Activated CD8-positive, alpha-beta T cell treated with anti-CD3 and anti-CD28 coated beads for 36 hours (primary cell): ENCODE data around the gene ZNF628. TPM values are rescaled to one million over a fixed set of nuclear protein-coding genes. Genes with fewer than 3 reads are reported as not detected.
A peak's percentile ranks its signal among the peaks of the same experiment; 100 is the strongest.
"Not testable (repeated sequence)": the region's sequence is repeated elsewhere in the genome, so short reads cannot be mapped to it uniquely, and the experiment has no call there.

ENCODE experiments used
- ATAC-seq: fragments of 200-7000 bp; cut with Tn5 transposase; one replicate; pipeline ENCODE4 v1.10.0; 2021; ENCODE audit warnings: mild to moderate bottlenecking, moderate library complexity
- CTCF ChIA-PET: fragments of 350-600 bp; sonication (Branson Sonifier 250); formaldehyde crosslinking; loops from one replicate; lab custom pipeline; 2021; ENCODE audit warnings: antibody characterized with exemption; lab: Charles Lee
- POLR2A ChIA-PET: fragments of 350-600 bp; sonication (Branson Sonifier 250); formaldehyde crosslinking; loops from one replicate; lab custom pipeline; 2021; ENCODE audit warnings: antibody characterized with exemption; lab: Charles Lee
- DNase-seq: peaks from one replicate; pipeline ENCODE4 v3.0.0-alpha.2; 2020
- H3K27ac Mint-ChIP-seq: one replicate; pipeline ENCODE4 v1.8.0; 2021; ENCODE audit warnings: mild to moderate bottlenecking, mixed read lengths
- H3K27me3 Mint-ChIP-seq: one replicate; pipeline ENCODE4 v1.8.0; 2021; ENCODE audit warnings: mixed read lengths
- H3K36me3 Mint-ChIP-seq: one replicate; pipeline ENCODE4 v1.8.0; 2021; ENCODE audit warnings: low read depth, mixed read lengths
- H3K4me1 Mint-ChIP-seq: one replicate; pipeline ENCODE4 v1.8.0; 2021; ENCODE audit warnings: low read depth, mixed read lengths
- H3K4me3 Mint-ChIP-seq: one replicate; pipeline ENCODE4 v1.8.0; 2021; ENCODE audit warnings: mild to moderate bottlenecking, moderate library complexity, mixed read lengths
- H3K9me3 Mint-ChIP-seq: one replicate; pipeline ENCODE4 v1.8.0; 2021; ENCODE audit warnings: mixed read lengths
- intact Hi-C: fragments of 100-400 bp; cut with micrococcal nuclease; formaldehyde crosslinking; loops from one replicate; pipeline ENCODE4 v1.10.0; 2022
- total RNA-seq, 2 experiments: library from RNA; stranded (reverse); gene quantifications; one replicate each; pipeline ENCODE4 v1.2.3, GENCODE V29; 2021
- TF ChIP-seq, protein P1 (sequence below): fragments of 200-600 bp; IDR thresholded peaks from one replicate; pipeline ENCODE4 v1.8.0; 2022; ENCODE audit warnings: antibody characterized with exemption, mild to moderate bottlenecking

The ZNF628 gene
- total RNA-seq, 2 experiments from 2014 or later, result 8.4 to 8.6 TPM

- DNase-seq, result peak; percentile 38
- no peaks in the 10 kb centered on the region for H3K9me3 Mint-ChIP-seq
- H3K4me3 Mint-ChIP-seq, result no peak overlapping the region
- H3K27me3 Mint-ChIP-seq, result peaks cover 42% of the 10 kb centered on the region
- intact Hi-C loops, result no loop called here
- ChIA-PET POLR2A (interaction anchor here (1.2 kb wide), 1 partner anchor 10 kb away, joined by 3 read pairs; no protein-coding TSS in a partner anchor), CTCF (no interaction called here)
- TF ChIP-seq, protein P1, sequence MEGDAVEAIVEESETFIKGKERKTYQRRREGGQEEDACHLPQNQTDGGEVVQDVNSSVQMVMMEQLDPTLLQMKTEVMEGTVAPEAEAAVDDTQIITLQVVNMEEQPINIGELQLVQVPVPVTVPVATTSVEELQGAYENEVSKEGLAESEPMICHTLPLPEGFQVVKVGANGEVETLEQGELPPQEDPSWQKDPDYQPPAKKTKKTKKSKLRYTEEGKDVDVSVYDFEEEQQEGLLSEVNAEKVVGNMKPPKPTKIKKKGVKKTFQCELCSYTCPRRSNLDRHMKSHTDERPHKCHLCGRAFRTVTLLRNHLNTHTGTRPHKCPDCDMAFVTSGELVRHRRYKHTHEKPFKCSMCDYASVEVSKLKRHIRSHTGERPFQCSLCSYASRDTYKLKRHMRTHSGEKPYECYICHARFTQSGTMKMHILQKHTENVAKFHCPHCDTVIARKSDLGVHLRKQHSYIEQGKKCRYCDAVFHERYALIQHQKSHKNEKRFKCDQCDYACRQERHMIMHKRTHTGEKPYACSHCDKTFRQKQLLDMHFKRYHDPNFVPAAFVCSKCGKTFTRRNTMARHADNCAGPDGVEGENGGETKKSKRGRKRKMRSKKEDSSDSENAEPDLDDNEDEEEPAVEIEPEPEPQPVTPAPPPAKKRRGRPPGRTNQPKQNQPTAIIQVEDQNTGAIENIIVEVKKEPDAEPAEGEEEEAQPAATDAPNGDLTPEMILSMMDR, result no peak
- peak; percentile 40 for ATAC-seq
- H3K27ac Mint-ChIP-seq, result no peak overlapping the region
- no peaks in the 10 kb centered on the region for H3K36me3 Mint-ChIP-seq
- H3K4me1 Mint-ChIP-seq, result peaks cover 6% of the 10 kb centered on the region
These were observed 28.8 kb upstream of the ZNF628 start for GRCh38 chr19:55447421-55448174.

- intact Hi-C loops, POLR2A ChIA-PET, H3K9me3 Mint-ChIP-seq, DNase-seq, ATAC-seq, H3K27ac Mint-ChIP-seq, CTCF ChIA-PET, H3K4me1 Mint-ChIP-seq, H3K4me3 Mint-ChIP-seq, H3K36me3 Mint-ChIP-seq: not testable (repeated sequence)
- H3K27me3 Mint-ChIP-seq, result peaks cover 41% of the 10 kb centered on the region
These were observed 28.3 kb upstream of the ZNF628 start for GRCh38 chr19:55448175-55448490.

DNA sequence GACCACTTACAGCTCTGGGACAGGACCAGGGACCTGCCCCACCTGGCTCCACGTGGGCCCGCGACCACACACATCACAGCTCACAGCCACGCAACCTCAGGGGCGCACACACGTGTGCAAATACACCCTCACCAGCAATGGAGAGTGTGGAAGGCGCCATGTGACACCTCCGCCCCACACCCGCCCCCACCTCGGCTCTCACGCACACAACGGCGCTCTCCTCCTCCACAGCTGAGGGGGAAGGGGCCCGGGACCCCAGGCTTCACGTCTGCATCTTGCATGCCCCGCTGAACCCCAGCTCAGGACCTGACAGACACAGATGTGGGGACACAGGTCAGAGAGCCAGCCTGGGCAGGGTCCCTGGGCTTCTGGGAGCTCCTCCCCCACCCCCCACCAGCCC lies 26.9 kb upstream of the ZNF628 start:
- H3K4me3 Mint-ChIP-seq, result no peak overlapping the region
- intact Hi-C loops, result no loop called here
- peaks cover 10% of the 10 kb centered on the region for H3K4me1 Mint-ChIP-seq
- POLR2A ChIA-PET, result no interaction called here
- H3K36me3 Mint-ChIP-seq, result peaks cover 11% of the 10 kb centered on the region
- H3K27ac Mint-ChIP-seq, result no peak overlapping the region
- TF ChIP-seq, protein P1, result no peak
- ATAC-seq (no peak), DNase-seq (no peak)
- CTCF ChIA-PET, result interaction anchor here (1.4 kb wide), 1 partner anchor 17 kb away, joined by 3 read pairs; no protein-coding TSS in a partner anchor
- no peaks in the 10 kb centered on the region for H3K9me3 Mint-ChIP-seq
- H3K27me3 Mint-ChIP-seq, result peaks cover 34% of the 10 kb centered on the region

DNA sequence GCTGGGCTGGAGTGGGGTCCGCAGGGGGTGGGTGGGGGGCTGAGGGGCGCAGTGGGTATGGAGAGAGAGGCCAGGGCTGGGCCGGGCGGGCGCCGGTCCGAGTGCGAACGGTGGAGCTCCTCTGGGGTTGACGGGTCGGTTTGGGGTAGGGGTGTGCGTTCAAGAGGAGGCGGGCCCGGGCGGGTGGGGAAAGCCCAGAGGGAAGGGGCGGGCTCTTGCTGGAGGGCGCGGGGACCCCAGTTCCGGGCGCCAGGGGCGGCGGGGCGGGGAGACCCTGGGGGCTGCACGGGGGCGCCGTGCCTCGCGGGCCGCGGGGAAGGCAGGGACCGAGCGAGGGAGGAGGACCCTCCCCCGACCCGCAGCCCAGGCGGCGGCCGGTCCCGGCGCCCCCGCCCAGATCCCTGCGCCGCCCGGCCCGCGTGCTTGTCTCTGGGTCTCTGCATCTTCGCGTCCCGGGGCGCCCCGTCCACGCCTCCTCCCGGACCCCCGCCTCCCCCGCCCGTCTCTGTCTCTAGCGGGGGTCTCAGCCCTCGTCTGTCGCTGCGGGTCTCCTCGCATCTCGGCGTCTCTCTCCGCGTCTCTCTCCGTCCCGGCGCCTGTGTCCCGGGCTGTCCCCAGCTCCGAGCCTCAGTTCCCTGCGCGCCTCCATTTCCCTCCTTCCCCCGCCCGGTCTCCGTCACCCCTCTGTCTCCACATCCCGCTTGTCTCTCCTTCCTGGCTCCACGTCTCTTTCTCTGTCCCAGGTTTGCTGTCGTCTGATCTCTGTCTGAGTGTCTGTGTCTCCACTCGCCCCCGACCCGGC lies 25.1 kb upstream of the ZNF628 start:
- ChIA-PET POLR2A (interaction anchor here (0.6 to 1.4 kb wide), 2 partner anchors 68 to 573 kb away, joined by 3 read pairs; partner anchors contain the start of gene TMEM238), CTCF (interaction anchor here (2.4 kb wide), 1 partner anchor 17 kb away, joined by 12 read pairs; no protein-coding TSS in a partner anchor)
- intact Hi-C loops, result no loop called here
- ATAC-seq (no peak), DNase-seq (no peak)
- Mint-ChIP-seq H3K27ac (no peak overlapping the region), H3K4me1 (peaks cover 10% of the 10 kb centered on the region), H3K36me3 (peaks cover 19% of the 10 kb centered on the region), H3K27me3 (peaks cover 25% of the 10 kb centered on the region), H3K4me3 (peak overlapping the region; percentile 37), H3K9me3 (no peaks in the 10 kb centered on the region)
- TF ChIP-seq, protein P1, result no peak

- H3K27me3 Mint-ChIP-seq, result peaks cover 25% of the 10 kb centered on the region
- H3K27ac Mint-ChIP-seq, result no peak overlapping the region
- TF ChIP-seq, protein P1, result no peak
- intact Hi-C loops, result no loop called here
- no peak overlapping the region for H3K4me3 Mint-ChIP-seq
- H3K9me3 Mint-ChIP-seq, result no peaks in the 10 kb centered on the region
- peaks cover 10% of the 10 kb centered on the region for H3K4me1 Mint-ChIP-seq
- POLR2A ChIA-PET, result interaction anchor here (0.6 to 1.4 kb wide), 2 partner anchors 69 to 574 kb away, joined by 3 read pairs; partner anchors contain the start of gene TMEM238
- H3K36me3 Mint-ChIP-seq, result peaks cover 19% of the 10 kb centered on the region
- CTCF ChIA-PET, result interaction anchor here (0.9 to 2.4 kb wide), 3 partner anchors 16 to 52 kb away, joined by 3 to 12 read pairs (median 6); no protein-coding TSS in a partner anchor
- no peak for DNase-seq
- no peak for ATAC-seq
These were observed 24.3 kb upstream of the ZNF628 start for GRCh38 chr19:55451965-55452748.
